Right lung (tissue), 5 donors: ENCODE results near the gene KBTBD4. TPM values are rescaled to one million over a fixed set of nuclear protein-coding genes. Genes with fewer than 3 reads are reported as not detected.

Experiments used
- DNase-seq, 2 donors: peaks; one replicate each; pipeline ENCODE4 v3.0.0-alpha.2; 2013
- polyA plus RNA-seq, 5 donors: library from polyadenylated mRNA; unstranded; fragments of 120-200 nt; gene quantifications; one replicate each; pipeline versions ENCODE4 v1.2.1 to v1.2.3, GENCODE V29; 2013; ENCODE audit warnings: inconsistent platforms in 1 of 5, low replicate concordance in 1 of 5; ENCODE audit not compliant: insufficient read length in 5 of 5, insufficient read depth in 1 of 5

The KBTBD4 gene
- polyA plus RNA-seq, 5 donors: 19.5 to 20.5 (median 19.9) TPM

DNA sequence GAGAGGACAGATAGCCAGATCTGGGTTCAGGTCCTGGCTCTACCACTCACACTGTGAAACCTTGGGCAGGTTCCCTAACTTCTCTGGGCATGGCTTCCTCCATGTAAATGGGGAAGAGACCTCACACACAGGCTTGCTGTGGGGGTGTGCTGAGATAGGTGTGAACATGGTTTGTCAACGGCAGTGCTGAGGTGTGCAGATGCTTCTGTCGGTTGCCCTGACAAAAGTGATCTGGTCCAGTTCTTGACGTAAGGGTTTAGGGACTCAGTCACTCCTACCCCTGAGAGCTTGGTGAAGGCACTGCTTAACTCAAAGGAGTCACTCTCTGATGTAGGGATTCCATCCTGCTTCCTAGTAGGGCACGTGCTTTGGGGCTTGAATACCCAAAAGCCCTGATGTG is 13.5 kb upstream of the KBTBD4 start:
- DNase-seq: no peak

GRCh38 chr11:47591764-47592163 is 13.0 kb upstream of the KBTBD4 start:
- DNase-seq: no peak

GRCh38 chr11:47589977-47590861 is 11.4 kb upstream of the KBTBD4 start:
- peak; percentile 58 to 59 for DNase-seq

DNA sequence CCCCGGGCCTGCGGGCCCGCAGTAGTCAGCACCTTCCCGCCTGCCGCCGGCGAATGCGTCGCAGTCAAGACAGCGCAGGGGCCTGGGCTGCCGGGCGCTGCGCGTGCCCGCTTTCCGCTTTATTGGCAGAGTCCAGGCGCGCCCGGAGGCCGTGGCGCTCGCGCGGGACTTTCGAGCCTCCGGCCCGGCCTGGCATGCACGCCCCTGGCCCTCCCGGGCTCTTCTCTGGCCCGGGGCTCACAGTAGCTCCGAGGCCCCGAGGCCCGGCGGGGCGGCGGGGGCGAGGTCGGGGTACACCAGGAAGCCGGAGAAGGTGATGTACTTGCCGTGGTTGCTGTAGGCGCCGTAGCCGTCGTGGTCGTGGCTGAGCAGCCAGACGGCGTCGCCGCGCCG is 10.8 kb upstream of the KBTBD4 start:
- peak in 1 of 2 donors; percentile 41 for DNase-seq

- no peak for DNase-seq
These were observed 10.3 kb upstream of the KBTBD4 start for GRCh38 chr11:47589118-47589517.

DNA sequence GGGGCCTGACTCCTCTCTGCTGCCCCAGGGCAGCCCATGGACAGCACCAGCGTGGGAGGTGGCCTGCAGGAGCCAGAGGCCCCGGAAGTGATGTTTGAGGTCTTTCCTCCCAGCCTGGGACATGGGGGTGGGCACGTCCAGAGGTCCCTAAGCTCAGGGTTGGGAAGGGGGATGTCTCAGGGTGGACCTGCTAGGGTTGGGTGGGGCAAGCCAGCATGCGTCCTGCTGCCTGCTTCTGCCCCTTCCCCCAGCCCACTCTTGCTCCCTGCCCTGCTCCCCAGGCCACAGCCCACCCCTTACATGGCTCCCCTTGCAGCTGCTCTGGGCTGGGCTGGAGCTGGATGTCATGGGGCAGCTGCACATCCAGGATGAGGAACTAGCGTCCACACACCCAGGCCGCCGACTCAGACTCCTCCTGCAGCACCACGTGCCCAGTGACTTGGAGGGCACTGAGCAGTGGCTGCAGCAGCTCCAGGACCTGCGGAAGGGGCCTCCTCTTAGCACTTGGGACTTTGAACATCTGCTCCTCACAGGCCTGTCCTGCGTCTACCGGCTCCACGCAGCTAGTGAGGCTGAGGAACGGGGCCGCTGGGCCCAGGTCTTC is 9.1 kb upstream of the KBTBD4 start:
- DNase-seq: no peak

DNA sequence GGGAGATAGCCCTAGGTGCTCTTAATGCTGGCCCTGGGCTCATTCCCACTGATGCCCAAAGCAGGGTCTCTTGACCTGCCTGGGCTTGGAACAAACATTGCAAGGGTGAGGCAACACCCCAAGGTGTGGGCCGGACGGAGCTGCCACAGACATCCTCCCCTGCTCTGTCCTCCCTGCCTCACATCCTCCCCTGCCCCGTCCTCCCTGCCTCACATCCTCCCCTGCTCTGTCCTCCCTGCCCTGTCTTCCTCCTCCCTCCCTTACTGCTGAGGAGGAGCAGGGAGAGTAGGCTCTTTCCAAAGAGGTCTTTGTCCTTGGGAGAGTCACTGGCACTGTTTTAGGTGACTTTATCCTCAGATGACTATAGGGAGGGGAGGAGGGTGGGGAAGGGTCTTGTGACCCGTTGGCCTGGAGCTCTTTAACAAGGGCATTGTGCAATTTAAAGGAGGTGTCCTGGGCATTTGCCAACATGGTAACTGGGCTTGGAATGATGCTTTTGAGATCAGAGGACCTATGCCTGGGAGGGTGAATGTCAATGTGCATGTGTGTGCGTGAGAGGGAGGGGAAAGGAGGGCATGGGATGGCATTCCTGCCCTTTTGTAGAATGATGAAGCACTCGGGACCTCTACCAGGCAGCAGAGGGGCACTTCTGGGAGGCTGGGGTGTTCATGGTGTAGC is 8.4 kb upstream of the KBTBD4 start:
- DNase-seq: no peak

DNA sequence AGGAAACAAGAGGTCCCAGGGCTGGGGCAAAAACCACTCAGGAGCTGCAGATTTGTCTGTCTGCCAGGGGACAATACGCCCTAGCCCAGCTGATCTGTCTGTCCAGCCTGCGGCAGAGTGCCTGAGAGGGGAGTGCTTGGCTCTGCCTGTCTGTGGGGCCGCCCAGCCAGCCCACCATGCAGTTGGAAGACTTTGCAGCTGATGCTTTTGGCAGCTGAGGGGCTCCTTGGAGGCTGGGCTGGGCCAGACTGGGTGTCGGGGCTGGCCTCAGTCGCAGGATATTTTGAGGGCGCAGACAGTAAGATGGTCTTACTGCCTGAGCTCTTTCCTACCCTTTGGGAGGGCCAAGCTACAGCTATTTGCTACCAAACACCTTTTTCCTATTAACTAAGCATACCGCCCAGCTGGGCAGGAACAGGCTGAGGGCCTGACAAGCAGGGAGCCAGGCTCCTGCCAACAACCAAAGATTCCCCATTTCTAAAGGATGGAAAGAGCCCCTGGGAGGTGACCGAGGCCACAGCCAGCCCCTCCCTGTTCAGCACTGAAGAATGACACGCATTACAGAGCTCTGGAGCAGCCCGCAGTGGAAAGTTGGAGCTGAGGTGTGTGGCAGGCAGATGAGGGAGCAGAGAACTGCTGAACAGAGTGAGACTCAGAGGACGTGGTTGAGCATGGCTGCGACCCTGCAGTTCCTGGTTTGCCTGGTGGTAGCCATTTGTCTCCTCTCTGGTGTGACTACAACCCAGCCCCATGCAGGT is 7.5 kb upstream of the KBTBD4 start, which contains the start of gene FAM180B:
Gene FAM180B, plus strand, starts transcription at position 581 of the 758 bp plus-strand sequence. Its CDS starts 91 bp downstream, at position 672.
- no peak for DNase-seq

GRCh38 chr11:47583844-47584243 is 5.1 kb upstream of the KBTBD4 start:
- no peak for DNase-seq

- no peak for DNase-seq
These were observed 1.2 kb downstream of the KBTBD4 start for GRCh38 chr11:47577460-47578041.

DNA sequence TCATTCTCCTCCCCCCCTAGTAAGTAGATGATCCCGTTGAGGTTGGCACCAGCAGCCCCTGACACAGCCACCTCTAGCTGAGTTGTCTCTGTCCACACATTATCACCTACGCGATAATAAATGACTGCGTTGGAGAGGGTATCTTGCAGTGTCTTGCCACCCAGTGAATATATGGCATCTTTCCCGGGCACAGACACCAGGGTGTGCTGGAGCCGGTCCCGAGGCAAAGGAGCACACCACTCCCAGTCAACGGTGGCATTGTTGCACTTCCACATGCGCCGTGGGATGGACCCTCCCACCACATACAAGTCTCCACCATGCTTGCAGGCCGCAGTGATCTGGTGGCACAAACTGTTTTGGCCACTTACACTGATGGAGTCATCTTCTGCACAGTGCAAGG is 5.4 kb downstream of the KBTBD4 start:
- no peak for DNase-seq

- DNase-seq: no peak
These were observed 6.0 kb downstream of the KBTBD4 start for GRCh38 chr11:47572715-47573255.

DNA sequence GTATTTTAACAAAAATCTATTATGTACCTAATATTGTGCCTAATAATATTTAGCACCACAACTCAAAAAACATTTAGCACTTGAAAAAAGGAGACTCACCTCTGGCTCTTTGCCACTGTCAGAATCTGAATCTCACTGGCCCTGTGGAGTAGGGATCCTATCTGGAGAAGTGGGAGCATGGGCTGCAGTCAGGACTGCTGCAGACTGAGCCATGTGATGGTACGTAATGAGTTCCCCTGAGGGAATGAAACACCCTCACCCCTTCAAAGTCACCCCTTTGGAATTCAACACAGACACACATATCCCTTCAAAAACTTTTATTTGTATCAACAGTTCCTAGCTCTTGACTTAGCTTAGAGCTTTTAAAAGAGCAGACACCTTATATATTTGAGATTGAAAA is 6.9 kb downstream of the KBTBD4 start:
- no peak for DNase-seq

- no peak for DNase-seq
These were observed 7.4 kb downstream of the KBTBD4 start for GRCh38 chr11:47571357-47571729.

- no peak for DNase-seq
These were observed 8.0 kb downstream of the KBTBD4 start for GRCh38 chr11:47570651-47571356.

DNA sequence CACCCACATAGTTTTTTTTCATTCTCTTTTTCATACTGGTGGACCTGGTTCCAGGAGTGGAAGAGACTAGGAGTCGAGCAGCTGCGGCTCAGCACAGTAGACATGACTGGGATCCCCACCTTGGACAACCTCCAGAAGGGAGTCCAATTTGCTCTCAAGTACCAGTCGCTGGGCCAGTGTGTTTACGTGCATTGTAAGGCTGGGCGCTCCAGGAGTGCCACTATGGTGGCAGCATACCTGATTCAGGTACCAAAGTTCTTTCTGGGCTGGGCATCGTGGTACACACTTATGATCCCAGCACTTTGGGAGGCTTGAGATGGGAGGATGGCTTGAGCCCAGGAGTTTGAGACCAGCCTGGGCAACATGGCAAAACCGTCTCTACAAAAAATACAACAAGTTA is 9.1 kb downstream of the KBTBD4 start:
- DNase-seq: no peak

DNA sequence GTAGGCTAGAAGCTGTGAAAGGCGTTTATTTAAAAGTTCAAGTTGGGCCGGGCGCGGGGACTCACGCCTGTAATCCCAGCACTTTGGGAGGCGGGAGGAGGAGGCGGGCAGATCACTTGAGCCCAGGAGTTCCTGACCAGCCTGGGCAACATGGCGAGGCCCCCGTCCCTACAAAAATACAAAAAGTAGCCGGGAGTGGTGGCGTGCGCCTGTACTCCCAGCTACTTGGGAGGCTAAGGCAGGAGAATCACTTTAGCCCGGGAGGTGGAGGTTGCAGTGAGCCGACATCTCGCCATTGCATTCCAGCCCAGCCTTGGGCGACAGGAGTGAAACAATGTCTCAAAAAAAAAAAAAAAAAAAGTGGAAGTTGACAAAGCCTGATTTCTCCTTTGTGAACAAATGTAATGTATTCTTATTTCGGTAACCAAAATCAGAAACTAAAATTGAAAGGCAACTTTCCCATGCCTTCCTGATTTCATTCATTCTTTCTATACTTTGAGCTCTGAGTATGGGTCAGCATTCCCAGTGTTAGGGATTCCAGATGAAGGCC is 12.5 kb downstream of the KBTBD4 start:
- no peak for DNase-seq

GRCh38 chr11:47565340-47566148 is 13.2 kb downstream of the KBTBD4 start, which contains the start of gene PTPMT1:
PTPMT1 (plus strand) TSS chr11:47565599; CDS start chr11:47565623, 24 bp downstream.
- peak; percentile 61 to 67 for DNase-seq

DNA sequence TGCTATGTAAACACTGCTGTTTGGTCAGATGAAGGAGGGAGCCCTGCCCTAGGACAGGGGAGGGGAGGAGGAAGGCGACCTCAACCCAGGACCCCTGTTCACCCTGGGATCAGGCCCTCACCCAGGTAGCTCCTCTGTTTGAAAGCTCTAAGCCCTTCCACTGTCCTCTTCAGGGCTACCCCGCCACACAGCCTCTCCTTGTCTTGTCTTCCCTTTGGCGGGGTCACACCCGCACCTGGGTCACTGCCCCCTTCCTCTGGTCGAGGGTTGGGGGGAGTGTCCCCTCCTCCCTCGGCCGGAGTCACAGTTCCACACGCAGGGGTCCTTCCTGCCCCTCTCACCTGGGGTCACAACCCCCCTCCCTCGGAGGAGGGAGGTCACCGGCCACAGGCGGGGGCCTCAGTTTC is 13.8 kb downstream of the KBTBD4 start:
- no peak for DNase-seq
